Uterus (tissue), 4 donors: ENCODE measurements around the gene GSTA2. TPM values are rescaled to one million over a fixed set of nuclear protein-coding genes. Genes with fewer than 3 reads are reported as not detected.
"Not testable (repeated sequence)": the region's sequence is repeated elsewhere in the genome, so short reads cannot be mapped to it uniquely, and the experiment has no call there.

Experiments
- DNase-seq, 2 donors: peaks; one replicate each; pipeline ENCODE4 v3.0.0-alpha.2; 2019 to 2020
- H3K27ac ChIP-seq, 2 donors: fragments of 200-600 bp; sonication (generic); 1 replicate in 1 of 2; 2 replicates in 1 of 2; pipeline ENCODE4 v1.5.1; 2016 to 2018
- H3K27me3 ChIP-seq, 2 donors: fragments of 200-600 bp; sonication (generic); one replicate each; pipeline ENCODE4 v1.5.1; 2018 to 2019; ENCODE audit warnings: control low read depth in 1 of 2
- H3K36me3 ChIP-seq, 2 donors: fragments of 200-600 bp; sonication (generic); one replicate each; pipeline ENCODE4 v1.5.1; 2019; ENCODE audit warnings: control low read depth in 1 of 2
- H3K4me1 ChIP-seq, 2 donors: fragments of 200-600 bp; sonication (generic); one replicate each; pipeline ENCODE4 v1.5.1; 2018 to 2019; ENCODE audit warnings: control low read depth in 1 of 2
- H3K4me3 ChIP-seq, 2 donors: fragments of 200-600 bp; sonication (generic); 1 replicate in 1 of 2; 2 replicates in 1 of 2; pipeline ENCODE4 v1.5.1; 2018 to 2019; ENCODE audit warnings: mild to moderate bottlenecking in 1 of 2
- H3K9me3 ChIP-seq, 2 donors: fragments of 200-600 bp; sonication (generic); one replicate each; pipeline ENCODE4 v1.5.1; 2019; ENCODE audit warnings: control low read depth in 1 of 2
- POLR2A ChIP-seq, 2 donors: fragments of 450-650 bp; IDR thresholded peaks; one replicate each; pipeline ENCODE4 v1.6.1; 2016; ENCODE audit warnings: antibody characterized with exemption in 2 of 2, mild to moderate bottlenecking in 1 of 2, moderate library complexity in 1 of 2
- intact Hi-C: fragments of 100-400 bp; cut with DNase I; formaldehyde crosslinking; loops from one replicate; pipeline ENCODE4 v1.15.1; 2023; ENCODE audit warnings: low total_unique reads
- total RNA-seq, 4 donors: library from RNA; depleted of rRNA in 3 of 4; stranded (reverse); fragments of >200 nt in 3 of 4; gene quantifications; one replicate each; pipeline versions ENCODE4 v1.1.0 to v1.2.4, GENCODE V29; 2014 to 2023
- TF ChIP-seq, protein P1 (sequence below), 4 experiments: fragments of 200-600 bp in 2 of 4; fragments of 450-650 bp in 2 of 4; sonication (generic) in 2 of 4; IDR thresholded peaks; one replicate each; pipeline ENCODE4 v1.5.1; 2016 to 2019; ENCODE audit warnings: antibody characterized with exemption in 4 of 4, mild to moderate bottlenecking in 2 of 4, moderate library complexity in 1 of 4
- donor health status: DM: yes; HTN: yes; CAD: no.

Gene GSTA2
- total RNA-seq, 4 donors from 2014 or later = not detected

DNA sequence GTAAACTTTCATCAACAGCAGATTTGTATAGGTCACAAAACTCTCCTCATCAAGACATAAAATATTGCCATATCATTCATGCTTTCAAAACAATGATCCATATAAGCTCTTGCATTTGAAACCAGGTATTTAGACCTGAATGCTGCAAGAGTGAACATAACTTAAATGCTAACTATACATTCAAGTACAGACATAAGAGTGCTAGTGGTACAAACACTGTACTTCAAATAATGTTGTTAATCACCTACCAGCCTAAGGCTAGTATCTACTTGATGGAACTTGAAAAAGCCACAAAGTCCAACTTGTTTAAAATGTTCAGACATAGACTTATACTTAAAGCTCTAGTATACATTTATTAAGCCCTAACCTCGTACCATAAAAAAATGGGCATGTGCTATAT is 16.0 kb upstream of the GSTA2 start:
- Histone ChIP-seq H3K9me3 (no peaks in the 10 kb centered on the region), H3K4me1 (no peaks in the 10 kb centered on the region), H3K4me3 (no peak overlapping the region), H3K27ac (no peak overlapping the region), H3K36me3 (no peaks in the 10 kb centered on the region), H3K27me3 (no peaks in the 10 kb centered on the region)
- no peak for DNase-seq
- intact Hi-C loops = no loop called here
- TF ChIP-seq, protein P1, sequence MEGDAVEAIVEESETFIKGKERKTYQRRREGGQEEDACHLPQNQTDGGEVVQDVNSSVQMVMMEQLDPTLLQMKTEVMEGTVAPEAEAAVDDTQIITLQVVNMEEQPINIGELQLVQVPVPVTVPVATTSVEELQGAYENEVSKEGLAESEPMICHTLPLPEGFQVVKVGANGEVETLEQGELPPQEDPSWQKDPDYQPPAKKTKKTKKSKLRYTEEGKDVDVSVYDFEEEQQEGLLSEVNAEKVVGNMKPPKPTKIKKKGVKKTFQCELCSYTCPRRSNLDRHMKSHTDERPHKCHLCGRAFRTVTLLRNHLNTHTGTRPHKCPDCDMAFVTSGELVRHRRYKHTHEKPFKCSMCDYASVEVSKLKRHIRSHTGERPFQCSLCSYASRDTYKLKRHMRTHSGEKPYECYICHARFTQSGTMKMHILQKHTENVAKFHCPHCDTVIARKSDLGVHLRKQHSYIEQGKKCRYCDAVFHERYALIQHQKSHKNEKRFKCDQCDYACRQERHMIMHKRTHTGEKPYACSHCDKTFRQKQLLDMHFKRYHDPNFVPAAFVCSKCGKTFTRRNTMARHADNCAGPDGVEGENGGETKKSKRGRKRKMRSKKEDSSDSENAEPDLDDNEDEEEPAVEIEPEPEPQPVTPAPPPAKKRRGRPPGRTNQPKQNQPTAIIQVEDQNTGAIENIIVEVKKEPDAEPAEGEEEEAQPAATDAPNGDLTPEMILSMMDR (IDR thresholded peaks at IDR 0.05) = no peak
- no peak for TF ChIP-seq POLR2A (IDR thresholded peaks at IDR 0.05)

DNA sequence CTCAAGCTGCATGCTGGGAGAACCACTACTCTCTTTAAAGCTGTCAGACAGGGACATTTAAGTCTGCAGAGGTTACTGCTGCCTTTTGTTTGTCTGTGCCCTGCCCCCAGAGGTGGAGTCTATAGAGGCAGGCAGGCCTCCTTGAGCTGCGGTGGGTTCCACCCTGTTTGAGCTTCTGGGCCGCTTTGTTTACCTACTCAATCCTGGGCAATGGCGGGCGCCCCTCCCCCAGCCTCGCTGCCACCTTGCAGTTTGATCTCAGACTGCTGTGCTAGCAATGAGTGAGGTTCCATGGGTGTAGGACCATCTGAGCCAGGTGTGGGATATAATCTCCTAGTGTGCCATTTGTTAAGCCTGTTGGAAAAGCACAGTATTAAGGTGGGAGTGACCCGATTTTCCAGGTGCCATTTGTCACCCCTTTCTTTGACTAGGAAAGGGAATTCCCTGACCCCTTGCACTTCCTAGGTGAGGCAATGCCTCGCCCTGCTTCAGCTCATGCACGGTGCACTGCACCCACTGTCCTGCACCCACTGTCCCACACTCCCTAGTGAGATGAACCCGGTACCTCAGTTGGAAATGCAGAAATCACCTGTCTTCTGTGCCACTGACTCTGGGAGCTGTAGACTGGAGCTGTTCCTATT is 13.6 kb upstream of the GSTA2 start:
- H3K9me3 ChIP-seq, H3K4me3 ChIP-seq, DNase-seq, H3K36me3 ChIP-seq, H3K27me3 ChIP-seq, H3K27ac ChIP-seq, intact Hi-C loops, H3K4me1 ChIP-seq: not testable (repeated sequence)

DNA sequence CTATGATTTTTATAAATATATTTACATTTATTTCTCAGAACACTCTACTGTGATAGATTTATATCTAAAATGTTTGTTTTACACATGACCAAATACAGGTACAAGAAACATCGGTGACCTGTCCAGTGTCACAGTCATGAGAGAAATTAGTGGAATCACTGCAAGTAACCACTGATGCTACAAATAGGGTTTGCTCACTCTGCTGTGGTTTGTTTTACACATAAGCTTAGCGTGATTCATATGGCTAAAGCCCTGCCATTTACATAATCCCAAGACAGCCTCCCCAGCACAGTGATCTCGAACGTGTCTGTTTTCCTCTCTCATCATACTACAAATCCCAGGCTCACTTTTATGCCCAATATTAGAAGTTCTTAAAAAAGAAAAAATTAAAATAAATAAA is 6.1 kb upstream of the GSTA2 start:
- H3K27ac ChIP-seq, DNase-seq, intact Hi-C loops, H3K27me3 ChIP-seq, H3K4me1 ChIP-seq, H3K4me3 ChIP-seq, H3K36me3 ChIP-seq, H3K9me3 ChIP-seq: not testable (repeated sequence)

DNA sequence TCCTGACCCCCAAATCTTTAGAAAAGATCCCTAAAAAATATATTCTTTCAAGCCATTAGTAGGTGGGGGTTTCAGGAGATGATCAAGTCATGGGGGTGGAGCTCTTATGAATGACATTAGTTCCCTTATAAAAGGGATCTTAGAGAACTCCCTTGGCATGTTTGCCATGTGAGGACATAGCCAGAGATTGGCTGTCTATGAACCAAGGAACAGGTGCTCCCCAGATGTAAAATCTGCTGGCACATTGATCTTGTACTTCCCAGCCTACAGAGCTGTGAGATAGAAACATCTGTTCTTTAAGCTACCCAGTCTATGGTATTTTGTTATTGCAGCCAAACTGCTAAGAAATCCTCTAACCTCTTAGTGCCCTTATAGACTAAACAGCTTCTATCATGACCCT is 4.4 kb upstream of the GSTA2 start:
- H3K27ac ChIP-seq, H3K4me1 ChIP-seq, DNase-seq, intact Hi-C loops, H3K27me3 ChIP-seq, H3K4me3 ChIP-seq, H3K36me3 ChIP-seq, H3K9me3 ChIP-seq: not testable (repeated sequence)

DNA sequence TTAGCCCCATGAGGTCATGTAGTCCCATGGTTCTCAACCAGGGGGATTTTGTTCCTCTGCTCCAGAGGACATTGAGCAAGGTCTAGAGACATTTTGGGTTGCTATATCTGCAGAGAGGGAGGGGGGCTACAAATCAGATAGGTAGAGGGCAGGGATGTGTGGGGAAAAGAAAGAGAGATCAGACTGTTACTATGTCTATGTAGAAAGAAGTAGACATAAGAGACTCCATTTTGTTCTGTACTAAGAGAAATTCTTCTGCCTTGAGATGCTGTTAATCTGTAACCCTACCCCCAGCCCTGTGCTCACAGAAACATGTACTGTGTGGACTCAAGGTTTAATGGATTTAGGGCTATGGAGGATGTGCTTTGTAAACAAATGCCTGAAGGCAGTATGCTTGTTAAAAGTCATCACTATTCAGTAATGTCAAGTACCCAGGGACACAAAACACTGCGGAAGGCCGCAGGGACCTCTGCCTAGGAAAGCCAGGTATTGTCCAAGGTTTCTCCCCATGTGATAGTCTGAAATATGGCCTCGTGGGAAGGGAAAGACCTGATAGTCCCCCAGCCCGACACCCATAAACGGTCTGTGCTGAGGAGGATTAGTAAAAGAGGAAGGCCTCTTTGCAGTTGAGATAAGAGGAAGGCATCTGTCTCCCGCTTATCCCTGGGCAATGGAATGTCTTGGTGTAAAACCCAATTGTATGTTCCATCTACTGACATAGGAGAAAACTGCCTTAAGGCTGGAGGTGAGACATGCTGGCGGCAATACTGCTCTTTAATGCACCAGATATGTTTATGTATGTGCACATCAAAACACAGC is 1.4 kb downstream of the GSTA2 start:
- H3K4me3 ChIP-seq, DNase-seq, H3K36me3 ChIP-seq, H3K27ac ChIP-seq, intact Hi-C loops, H3K9me3 ChIP-seq, H3K27me3 ChIP-seq, H3K4me1 ChIP-seq: not testable (repeated sequence)

DNA sequence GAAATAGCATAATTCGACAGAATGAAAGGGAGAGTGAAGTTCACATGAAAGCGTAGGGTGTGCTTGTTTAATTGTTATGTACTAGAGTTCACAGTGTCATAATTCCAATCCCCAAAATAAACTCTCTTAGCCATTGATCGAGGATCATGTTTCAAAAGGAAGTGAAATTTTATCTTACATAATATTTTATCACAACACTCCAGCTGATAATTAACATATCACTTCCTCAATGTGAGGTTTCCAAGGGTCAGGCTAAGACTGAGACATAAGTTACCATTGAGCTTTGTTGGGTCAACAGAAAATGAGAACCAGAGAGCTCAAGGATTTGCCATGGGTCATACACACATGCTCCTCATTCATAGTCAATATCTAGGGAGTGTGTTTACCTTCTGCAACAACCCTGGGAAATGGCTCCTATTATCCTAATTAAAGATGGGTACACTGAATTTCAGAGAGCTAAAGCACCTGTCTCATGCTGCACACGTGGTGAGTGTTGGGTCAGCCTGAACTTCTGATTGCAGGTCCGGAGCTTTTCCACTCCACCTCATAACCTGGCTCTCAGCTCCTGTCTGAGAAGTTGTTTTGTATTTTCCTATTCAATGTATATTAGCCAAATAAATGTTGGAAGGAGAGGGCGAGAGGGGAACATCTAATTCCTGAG is 3.0 kb downstream of the GSTA2 start:
- TF ChIP-seq, protein P1 (IDR thresholded peaks at IDR 0.05) = no peak
- no peak for TF ChIP-seq POLR2A (IDR thresholded peaks at IDR 0.05)

DNA sequence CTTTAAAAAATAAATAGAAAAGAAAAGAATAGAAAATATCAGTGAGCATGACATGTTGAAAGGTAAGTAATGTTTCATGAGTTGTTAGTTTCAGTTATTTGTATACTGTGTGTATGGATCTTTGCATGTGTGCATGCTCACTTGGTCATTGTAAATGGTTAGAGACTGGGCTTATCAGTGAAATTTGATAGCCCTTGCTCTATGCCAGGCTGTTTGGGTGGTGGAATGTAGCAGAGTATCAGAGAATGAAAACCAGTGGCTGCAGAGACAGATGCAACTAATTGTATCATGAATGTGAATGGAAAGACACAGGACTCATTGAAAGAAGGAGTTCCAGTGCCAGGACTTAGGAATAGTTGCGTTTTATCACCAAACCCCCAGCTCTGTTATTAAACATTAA is 4.2 kb downstream of the GSTA2 start:
- no peaks in the 10 kb centered on the region for H3K4me1 ChIP-seq
- no peak for DNase-seq
- TF ChIP-seq, protein P1 (IDR thresholded peaks at IDR 0.05) = no peak
- no peak for TF ChIP-seq POLR2A (IDR thresholded peaks at IDR 0.05)

More for the DNA sequence above, 3.0 kb downstream of the GSTA2 start:
- Histone ChIP-seq H3K27me3 (no peaks in the 10 kb centered on the region), H3K4me1 (no peaks in the 10 kb centered on the region), H3K36me3 (no peaks in the 10 kb centered on the region), H3K4me3 (no peak overlapping the region), H3K27ac (no peak overlapping the region), H3K9me3 (no peaks in the 10 kb centered on the region)
- intact Hi-C loops = no loop called here
- no peak for DNase-seq

DNA sequence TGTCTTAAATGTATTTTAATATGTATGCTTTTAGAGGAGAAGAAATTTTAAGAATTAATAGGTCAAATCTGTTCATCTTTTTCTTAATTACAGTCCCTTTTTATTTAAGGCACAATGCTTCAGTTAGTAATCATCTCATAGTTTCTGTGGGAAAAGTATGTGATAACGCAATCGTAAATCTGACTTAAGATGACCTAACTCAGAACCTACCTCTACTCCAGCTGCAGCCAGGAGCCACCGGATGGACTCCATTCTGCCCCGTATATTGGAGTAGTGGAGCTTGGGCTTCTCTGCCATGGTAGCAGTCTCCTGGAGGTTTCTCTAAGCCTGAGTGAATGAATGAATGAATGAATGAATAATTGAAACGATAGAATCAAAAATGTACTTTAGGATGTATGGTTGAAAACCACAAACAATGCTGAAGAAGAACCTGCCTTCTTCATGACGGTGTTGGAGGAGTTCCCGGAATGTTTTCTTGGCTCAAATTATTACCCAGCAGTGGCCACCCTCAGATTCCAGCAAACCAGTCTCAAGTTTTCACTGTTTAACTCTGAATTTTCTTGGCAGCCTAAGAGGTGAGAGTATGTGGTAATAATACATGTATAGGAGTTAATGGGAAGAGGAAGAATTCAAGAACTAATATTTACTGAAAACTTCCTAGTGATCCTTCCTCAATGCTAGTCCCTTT is 5.5 kb downstream of the GSTA2 start:
- H3K9me3 ChIP-seq, H3K27me3 ChIP-seq, intact Hi-C loops, H3K36me3 ChIP-seq, DNase-seq, H3K27ac ChIP-seq, H3K4me3 ChIP-seq, H3K4me1 ChIP-seq: not testable (repeated sequence)

More for the DNA sequence above, 4.2 kb downstream of the GSTA2 start:
- Histone ChIP-seq H3K27ac (no peak overlapping the region), H3K36me3 (no peaks in the 10 kb centered on the region), H3K27me3 (no peaks in the 10 kb centered on the region), H3K9me3 (no peaks in the 10 kb centered on the region), H3K4me3 (no peak overlapping the region)
- intact Hi-C loops = no loop called here
